A673 (cell line): ENCODE data around the gene LGALS3.

Source experiments
- EZH2 ChIP-seq: fragments of 200-600 bp; sonication (generic); IDR thresholded peaks from 2 replicates; pipeline ENCODE4 v1.6.1; 2017; ENCODE audit warnings: borderline replicate concordance, low read depth, mild to moderate bottlenecking, mixed read lengths, antibody characterized with exemption, low read length; ENCODE audit not compliant: poor library complexity, severe bottlenecking
- TF ChIP-seq, protein P1 (sequence below): fragments of 300-800, 200-600 bp; sonication (generic); conservative IDR thresholded peaks from 2 replicates; pipeline ENCODE4 v1.5.1; 2017; ENCODE audit warnings: low read depth, mild to moderate bottlenecking, antibody characterized with exemption, low read length, moderate library complexity, mixed read lengths

DNA sequence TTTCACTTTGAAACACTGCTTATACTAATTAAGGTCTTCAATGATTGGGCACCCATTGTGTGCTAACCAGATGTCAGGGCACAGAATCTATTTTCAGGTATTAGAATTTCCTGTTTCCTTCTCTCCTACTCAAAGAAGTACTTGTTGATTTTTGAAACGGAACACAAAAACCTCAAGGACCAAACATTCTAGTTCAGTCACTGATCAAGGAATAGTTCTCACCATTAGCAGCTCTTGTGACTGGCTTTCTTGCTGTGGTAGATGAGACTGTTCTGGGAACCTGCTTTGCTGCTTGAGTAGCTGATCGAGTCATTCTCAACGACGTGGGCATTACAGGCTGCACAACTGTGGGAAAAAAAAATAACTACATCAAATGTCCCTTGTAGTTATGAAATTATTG, 51.4 kb downstream of the LGALS3 start:
- TF ChIP-seq, protein P1, sequence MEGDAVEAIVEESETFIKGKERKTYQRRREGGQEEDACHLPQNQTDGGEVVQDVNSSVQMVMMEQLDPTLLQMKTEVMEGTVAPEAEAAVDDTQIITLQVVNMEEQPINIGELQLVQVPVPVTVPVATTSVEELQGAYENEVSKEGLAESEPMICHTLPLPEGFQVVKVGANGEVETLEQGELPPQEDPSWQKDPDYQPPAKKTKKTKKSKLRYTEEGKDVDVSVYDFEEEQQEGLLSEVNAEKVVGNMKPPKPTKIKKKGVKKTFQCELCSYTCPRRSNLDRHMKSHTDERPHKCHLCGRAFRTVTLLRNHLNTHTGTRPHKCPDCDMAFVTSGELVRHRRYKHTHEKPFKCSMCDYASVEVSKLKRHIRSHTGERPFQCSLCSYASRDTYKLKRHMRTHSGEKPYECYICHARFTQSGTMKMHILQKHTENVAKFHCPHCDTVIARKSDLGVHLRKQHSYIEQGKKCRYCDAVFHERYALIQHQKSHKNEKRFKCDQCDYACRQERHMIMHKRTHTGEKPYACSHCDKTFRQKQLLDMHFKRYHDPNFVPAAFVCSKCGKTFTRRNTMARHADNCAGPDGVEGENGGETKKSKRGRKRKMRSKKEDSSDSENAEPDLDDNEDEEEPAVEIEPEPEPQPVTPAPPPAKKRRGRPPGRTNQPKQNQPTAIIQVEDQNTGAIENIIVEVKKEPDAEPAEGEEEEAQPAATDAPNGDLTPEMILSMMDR, result no peak
- TF ChIP-seq EZH2, result no peak
